Measurements from ENCODE around the gene CNTNAP2. TPM values are rescaled to one million over a fixed set of nuclear protein-coding genes. Genes with fewer than 3 reads are reported as not detected.

The CNTNAP2 gene
- total RNA-seq, 2 experiments from 2014 or later, result not detected

DNA sequence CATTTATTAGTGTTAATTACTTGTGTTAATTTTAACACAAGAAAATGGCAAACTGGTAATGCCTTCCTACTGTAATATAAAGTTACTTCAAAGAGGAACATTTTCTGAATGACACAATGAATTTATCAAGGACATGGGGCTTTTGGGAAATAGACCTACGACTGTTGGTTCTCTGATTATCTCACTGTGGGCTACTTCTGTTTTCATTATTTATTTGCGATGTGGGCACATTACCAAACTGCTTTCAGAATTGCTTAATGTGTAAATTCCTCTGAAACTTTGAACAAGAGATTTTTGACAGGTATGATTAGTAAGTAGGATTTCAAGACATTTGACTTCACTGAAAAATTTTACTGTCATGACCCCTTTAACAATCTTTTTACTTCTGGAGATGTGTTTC lies 535.6 kb downstream of the CNTNAP2 start:
- Mint-ChIP-seq H3K27me3 (no peaks in the 10 kb centered on the region), H3K36me3 (no peaks in the 10 kb centered on the region), H3K4me1 (ENCODE audit: low read depth) (no peaks in the 10 kb centered on the region), H3K4me3 (no peak overlapping the region), H3K27ac (no peak overlapping the region), H3K9me3 (peaks cover 18% of the 10 kb centered on the region)
- no peak for DNase-seq
- POLR2A ChIA-PET, result no interaction called here
- CTCF ChIA-PET, result no interaction called here
- intact Hi-C loops (cut with micrococcal nuclease), result no loop called here

DNA sequence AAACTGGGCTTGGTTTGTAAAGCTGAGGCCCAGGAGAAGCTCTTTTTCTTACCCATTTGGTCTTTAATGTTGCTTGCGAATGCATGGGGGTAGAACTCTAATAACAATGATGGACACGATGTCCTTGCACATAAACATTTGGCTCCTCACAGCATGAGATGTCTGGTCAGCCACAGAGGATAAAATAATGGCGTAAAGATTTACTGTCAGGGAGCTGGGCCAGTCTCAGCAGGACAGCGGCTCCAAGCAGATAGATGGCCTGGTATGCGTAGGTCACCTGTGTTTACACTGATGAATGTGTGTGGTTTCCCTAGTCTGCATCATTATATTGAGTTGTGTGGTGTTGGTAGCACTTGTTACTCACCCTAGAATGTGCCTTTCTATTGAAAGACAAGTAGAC lies 537.4 kb downstream of the CNTNAP2 start:
- peaks cover 24% of the 10 kb centered on the region for H3K9me3 Mint-ChIP-seq
- H3K27ac Mint-ChIP-seq, result no peak overlapping the region
- POLR2A ChIA-PET, result no interaction called here
- CTCF ChIA-PET, result no interaction called here
- no peaks in the 10 kb centered on the region for H3K4me1 Mint-ChIP-seq (ENCODE audit: low read depth)
- no peaks in the 10 kb centered on the region for H3K27me3 Mint-ChIP-seq
- no peaks in the 10 kb centered on the region for H3K36me3 Mint-ChIP-seq
- H3K4me3 Mint-ChIP-seq, result no peak overlapping the region
- DNase-seq, result no peak
- intact Hi-C loops (cut with micrococcal nuclease), result no loop called here

DNA sequence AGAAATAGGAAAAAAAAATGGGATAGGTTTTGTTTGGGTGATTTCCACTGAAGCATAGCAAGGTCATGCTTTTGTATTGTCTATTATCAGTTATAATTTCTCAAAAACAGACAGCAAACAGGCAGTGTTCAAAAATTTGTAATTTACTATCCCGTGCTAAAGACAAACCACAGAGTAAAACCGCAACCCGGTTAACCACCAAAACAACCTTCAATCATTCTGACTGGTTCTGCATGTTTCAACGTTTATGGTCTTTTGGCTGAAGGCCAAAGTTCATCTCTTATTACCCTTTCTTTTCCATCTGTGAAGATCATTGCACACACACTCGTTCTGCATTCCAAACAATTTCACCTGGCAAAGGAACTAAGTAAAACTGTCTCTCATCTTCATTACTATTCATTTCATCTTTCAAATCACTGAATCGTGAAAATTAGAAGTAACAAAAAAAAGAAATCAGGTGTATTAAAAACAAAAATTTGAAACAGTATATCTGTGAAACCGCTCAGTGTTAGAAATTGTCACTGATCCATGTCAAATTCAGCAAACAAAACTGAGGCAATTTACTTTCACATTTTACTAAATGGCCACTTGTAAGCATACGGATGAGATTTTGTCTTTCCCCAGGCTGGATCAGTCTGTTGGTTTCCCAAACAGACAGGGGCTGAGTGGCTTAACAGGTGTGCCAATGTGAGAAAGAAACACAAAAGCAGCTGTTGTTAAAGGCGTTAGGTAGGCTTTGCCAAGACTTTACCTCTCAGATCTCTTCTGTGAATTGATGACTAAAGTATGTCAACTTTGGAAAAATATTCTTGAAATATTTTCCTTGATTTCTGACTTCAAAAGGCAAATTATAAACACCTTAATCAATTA lies 539.6 kb downstream of the CNTNAP2 start:
- intact Hi-C loops (cut with micrococcal nuclease), result no loop called here
- Mint-ChIP-seq H3K27ac (no peak overlapping the region), H3K4me3 (no peak overlapping the region), H3K9me3 (peaks cover 18% of the 10 kb centered on the region), H3K4me1 (ENCODE audit: low read depth) (no peaks in the 10 kb centered on the region), H3K36me3 (no peaks in the 10 kb centered on the region), H3K27me3 (no peaks in the 10 kb centered on the region)
- ChIA-PET CTCF (no interaction called here), POLR2A (no interaction called here)
- DNase-seq, result no peak

DNA sequence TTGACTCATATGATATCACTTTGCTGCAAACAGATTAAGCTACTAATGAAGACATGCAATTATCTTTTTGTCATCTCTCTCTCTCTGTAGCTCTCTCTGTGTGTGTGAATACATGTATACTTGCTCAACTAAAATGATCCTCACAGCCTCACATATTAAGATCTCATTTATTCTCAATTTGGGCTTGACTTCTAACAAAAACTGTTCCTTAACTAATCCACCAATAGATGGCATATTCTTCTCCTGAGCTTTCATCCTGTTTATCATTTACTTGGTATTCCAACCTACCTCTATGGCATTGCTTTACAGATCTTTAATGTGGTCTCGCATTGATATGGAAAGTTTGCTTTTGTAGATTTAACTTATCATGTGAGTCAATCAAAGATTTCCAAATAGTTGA lies 540.4 kb downstream of the CNTNAP2 start:
- Mint-ChIP-seq H3K4me1 (ENCODE audit: low read depth) (no peaks in the 10 kb centered on the region), H3K4me3 (no peak overlapping the region), H3K9me3 (peaks cover 24% of the 10 kb centered on the region), H3K27ac (no peak overlapping the region), H3K27me3 (no peaks in the 10 kb centered on the region), H3K36me3 (no peaks in the 10 kb centered on the region)
- POLR2A ChIA-PET, result no interaction called here
- no peak for DNase-seq
- intact Hi-C loops (cut with micrococcal nuclease), result no loop called here
- CTCF ChIA-PET, result no interaction called here

DNA sequence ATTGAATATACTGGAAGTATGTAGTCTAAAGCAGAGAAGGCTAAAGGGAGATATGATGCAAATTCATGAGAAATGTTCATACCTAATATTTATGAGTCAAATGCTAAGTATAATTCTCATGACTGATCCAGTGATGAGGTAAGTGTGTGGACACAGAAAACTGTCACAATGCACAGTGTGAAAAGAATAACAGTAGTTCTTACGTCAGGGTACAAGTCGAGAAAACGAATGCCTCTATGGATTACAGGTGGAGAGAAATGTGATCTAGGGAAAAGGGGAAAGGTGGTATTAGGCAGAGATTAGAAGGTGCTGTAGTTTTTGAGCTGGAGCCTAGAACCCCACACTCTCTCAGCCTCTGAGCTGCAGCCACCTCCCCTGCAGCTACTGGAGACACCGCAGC lies 542.0 kb downstream of the CNTNAP2 start:
- POLR2A ChIA-PET, result no interaction called here
- peaks cover 20% of the 10 kb centered on the region for H3K9me3 Mint-ChIP-seq
- intact Hi-C loops (cut with micrococcal nuclease), result no loop called here
- CTCF ChIA-PET, result no interaction called here
- H3K27me3 Mint-ChIP-seq, result no peaks in the 10 kb centered on the region
- no peak overlapping the region for H3K27ac Mint-ChIP-seq
- H3K4me1 Mint-ChIP-seq (ENCODE audit: low read depth), result no peaks in the 10 kb centered on the region
- no peak overlapping the region for H3K4me3 Mint-ChIP-seq
- DNase-seq, result no peak
- H3K36me3 Mint-ChIP-seq, result no peaks in the 10 kb centered on the region

DNA sequence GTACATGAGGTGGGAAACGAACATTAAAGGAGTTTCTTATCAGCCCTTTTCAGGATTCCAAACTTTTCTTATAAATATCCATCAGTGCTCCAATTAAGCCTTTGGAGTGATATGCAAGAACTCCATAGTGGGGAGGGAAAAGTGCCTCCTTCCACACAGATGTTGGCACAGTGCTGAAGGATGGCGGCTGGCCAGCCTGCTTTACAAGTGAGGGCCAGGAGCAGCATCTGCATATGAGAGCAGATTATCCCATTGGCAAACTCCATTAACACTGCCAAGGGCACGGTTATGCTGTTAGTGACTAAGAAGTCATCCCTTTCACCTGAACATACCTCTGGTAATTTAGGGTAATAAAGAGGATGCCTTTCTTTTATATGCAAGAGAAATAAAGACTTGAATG lies 543.1 kb downstream of the CNTNAP2 start:
- ChIA-PET POLR2A (no interaction called here), CTCF (no interaction called here)
- Mint-ChIP-seq H3K9me3 (peaks cover 21% of the 10 kb centered on the region), H3K4me3 (no peak overlapping the region), H3K27ac (no peak overlapping the region), H3K4me1 (ENCODE audit: low read depth) (no peaks in the 10 kb centered on the region), H3K27me3 (no peaks in the 10 kb centered on the region), H3K36me3 (no peaks in the 10 kb centered on the region)
- intact Hi-C loops (cut with micrococcal nuclease), result no loop called here
- no peak for DNase-seq

DNA sequence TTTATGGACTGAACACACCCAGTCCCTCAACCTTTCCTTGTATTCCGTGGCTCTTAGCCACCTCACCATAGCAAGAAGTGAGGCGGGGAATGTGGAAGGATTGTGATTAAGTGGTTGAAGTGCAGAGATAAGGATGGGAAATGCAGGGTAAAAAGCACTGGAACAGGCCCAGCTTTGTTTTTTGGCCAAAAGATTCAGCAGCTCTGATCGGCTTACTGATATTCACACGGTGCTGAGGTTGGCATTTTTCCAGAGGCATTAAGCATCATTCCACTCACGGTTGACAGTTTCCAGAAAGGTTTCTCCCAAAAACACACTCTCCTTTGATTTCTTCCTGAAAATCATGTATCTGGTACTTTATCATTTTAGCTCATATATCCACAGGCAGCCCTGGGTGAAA lies 544.2 kb downstream of the CNTNAP2 start:
- DNase-seq, result no peak
- ChIA-PET POLR2A (no interaction called here), CTCF (interaction anchor here (0.6 kb wide), 1 partner anchor 13 kb away, joined by 3 read pairs; no protein-coding TSS in a partner anchor)
- intact Hi-C loops (cut with micrococcal nuclease), result no loop called here
- H3K36me3 Mint-ChIP-seq, result no peaks in the 10 kb centered on the region
- H3K4me1 Mint-ChIP-seq (ENCODE audit: low read depth), result no peaks in the 10 kb centered on the region
- no peak overlapping the region for H3K4me3 Mint-ChIP-seq
- H3K27ac Mint-ChIP-seq, result no peak overlapping the region
- H3K27me3 Mint-ChIP-seq, result no peaks in the 10 kb centered on the region
- peaks cover 21% of the 10 kb centered on the region for H3K9me3 Mint-ChIP-seq

DNA sequence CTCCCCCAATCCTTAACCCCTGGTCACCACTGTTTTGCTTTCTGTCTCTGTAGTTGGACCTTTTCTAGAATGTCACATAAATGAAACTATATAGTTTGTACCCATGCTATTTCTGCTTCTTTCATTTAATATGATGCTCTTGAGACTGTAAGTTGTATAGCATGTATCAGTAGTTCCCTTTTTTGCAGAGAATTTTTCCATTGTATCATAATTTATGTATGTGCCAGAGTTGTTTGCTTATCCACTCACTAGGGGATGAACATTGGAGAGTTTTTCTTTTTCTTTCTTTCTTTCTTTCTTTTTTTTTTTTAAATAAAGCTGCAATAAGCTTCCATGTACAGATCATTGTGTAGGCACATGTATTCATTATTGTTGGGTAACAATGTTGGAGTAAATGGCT lies 544.8 kb downstream of the CNTNAP2 start:
- CTCF ChIA-PET, result no interaction called here

DNA sequence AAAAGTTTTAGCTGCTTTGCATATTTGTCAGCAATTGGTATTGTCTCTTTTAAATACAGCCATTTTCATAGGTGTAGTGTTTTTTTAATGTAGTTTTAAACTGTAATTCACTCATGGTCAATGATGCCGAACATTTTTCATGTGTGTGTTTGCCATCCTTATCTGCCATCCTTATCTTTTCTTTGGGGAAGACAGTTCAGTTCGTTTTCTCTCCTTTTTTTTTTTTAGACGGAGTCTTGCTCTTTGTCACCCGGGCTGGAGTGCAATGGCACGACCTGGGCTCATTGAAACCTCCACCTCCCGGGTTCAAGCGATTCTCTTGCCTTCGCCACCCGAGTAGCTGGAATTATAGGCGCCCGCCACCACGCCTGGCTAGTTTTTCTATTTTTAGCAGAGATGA lies 545.3 kb downstream of the CNTNAP2 start:
- CTCF ChIA-PET, result no interaction called here
- Mint-ChIP-seq H3K36me3 (no peaks in the 10 kb centered on the region), H3K4me1 (ENCODE audit: low read depth) (no peaks in the 10 kb centered on the region), H3K4me3 (no peak overlapping the region), H3K9me3 (peaks cover 24% of the 10 kb centered on the region), H3K27ac (no peak overlapping the region), H3K27me3 (no peaks in the 10 kb centered on the region)
- intact Hi-C loops (cut with micrococcal nuclease), result no loop called here
- POLR2A ChIA-PET, result no interaction called here
- DNase-seq, result no peak

More for the DNA sequence above, 544.8 kb downstream of the CNTNAP2 start:
- no peaks in the 10 kb centered on the region for H3K4me1 Mint-ChIP-seq (ENCODE audit: low read depth)
- POLR2A ChIA-PET, result no interaction called here
- peaks cover 21% of the 10 kb centered on the region for H3K9me3 Mint-ChIP-seq
- DNase-seq, result no peak
- no peak overlapping the region for H3K27ac Mint-ChIP-seq
- no peaks in the 10 kb centered on the region for H3K27me3 Mint-ChIP-seq
- H3K36me3 Mint-ChIP-seq, result no peaks in the 10 kb centered on the region
- no peak overlapping the region for H3K4me3 Mint-ChIP-seq
- intact Hi-C loops (cut with micrococcal nuclease), result no loop called here

DNA sequence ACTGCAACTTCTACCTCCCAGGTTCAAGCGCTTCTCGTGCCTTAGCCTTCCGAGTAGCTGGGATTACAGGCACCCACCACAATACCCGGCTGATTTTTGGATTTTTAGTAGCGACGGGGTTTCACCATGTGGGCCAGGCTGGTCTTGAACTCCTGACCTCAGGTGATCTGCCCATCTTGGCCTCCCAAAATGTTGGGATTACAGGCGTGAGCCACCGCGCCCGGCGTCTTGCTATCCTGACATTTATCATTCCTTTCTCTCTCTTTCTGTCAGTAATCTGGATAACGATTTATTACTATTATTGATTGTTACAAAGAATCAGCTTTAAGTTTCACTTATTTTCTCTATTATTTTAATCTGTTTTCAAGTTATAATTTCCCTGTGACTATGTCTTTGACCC lies 548.4 kb downstream of the CNTNAP2 start:
- Mint-ChIP-seq H3K4me3 (no peak overlapping the region), H3K36me3 (no peaks in the 10 kb centered on the region), H3K27ac (no peak overlapping the region), H3K27me3 (no peaks in the 10 kb centered on the region), H3K4me1 (ENCODE audit: low read depth) (no peaks in the 10 kb centered on the region), H3K9me3 (peaks cover 22% of the 10 kb centered on the region)
- CTCF ChIA-PET, result no interaction called here
- POLR2A ChIA-PET, result no interaction called here
- DNase-seq, result no peak
- intact Hi-C loops (cut with micrococcal nuclease), result no loop called here

DNA sequence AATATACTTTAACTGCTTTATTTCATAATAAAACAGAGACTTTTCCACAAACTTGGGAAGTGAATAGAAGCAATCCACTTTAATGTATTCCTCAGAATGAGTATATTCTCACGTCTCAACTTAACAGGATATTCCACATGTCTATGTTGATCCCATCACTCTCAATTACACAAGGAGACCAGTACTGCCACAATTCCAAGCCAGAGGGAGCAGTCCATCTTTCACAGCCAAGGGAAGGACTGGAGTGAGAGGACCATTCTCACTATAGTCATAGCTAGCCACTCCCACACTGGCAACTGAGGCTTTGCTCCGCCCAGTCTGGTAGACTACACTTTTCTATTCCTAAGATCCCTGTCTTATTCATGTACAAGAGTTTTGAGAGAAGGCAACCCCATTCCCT lies 553.9 kb downstream of the CNTNAP2 start:
- peaks cover 27% of the 10 kb centered on the region for H3K9me3 Mint-ChIP-seq
- no peak overlapping the region for H3K27ac Mint-ChIP-seq
- H3K4me3 Mint-ChIP-seq, result no peak overlapping the region
- intact Hi-C loops (cut with micrococcal nuclease), result no loop called here
- no peak for DNase-seq
- ChIA-PET CTCF (no interaction called here), POLR2A (no interaction called here)
- H3K36me3 Mint-ChIP-seq, result no peaks in the 10 kb centered on the region
- H3K27me3 Mint-ChIP-seq, result no peaks in the 10 kb centered on the region
- no peaks in the 10 kb centered on the region for H3K4me1 Mint-ChIP-seq (ENCODE audit: low read depth)

DNA sequence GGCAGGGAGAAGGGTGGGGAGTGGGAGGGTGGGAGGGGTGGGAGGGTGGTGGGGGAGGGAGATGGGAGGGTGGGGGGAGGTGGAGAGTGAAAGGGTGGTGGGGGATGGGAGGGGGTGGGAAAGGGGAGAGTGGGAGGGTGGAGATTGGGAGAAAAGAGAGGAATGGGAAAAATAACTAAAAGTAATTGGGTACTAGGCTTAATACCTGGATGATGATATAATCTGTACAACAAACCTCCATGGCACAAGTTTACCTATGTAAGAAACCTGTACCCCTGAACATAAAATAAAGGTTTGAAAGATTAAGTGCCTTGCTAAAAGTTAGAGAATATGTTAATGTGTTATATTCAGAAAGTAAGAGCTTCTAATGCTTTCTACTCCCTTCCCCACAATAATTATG lies 564.9 kb downstream of the CNTNAP2 start:
- H3K27ac Mint-ChIP-seq, result no peak overlapping the region
- H3K27me3 Mint-ChIP-seq, result no peaks in the 10 kb centered on the region
- POLR2A ChIA-PET, result no interaction called here
- H3K36me3 Mint-ChIP-seq, result no peaks in the 10 kb centered on the region
- DNase-seq, result no peak
- CTCF ChIA-PET, result no interaction called here
- H3K4me3 Mint-ChIP-seq, result no peak overlapping the region
- intact Hi-C loops (cut with micrococcal nuclease), result no loop called here
- H3K9me3 Mint-ChIP-seq, result peaks cover 14% of the 10 kb centered on the region
- H3K4me1 Mint-ChIP-seq (ENCODE audit: low read depth), result no peaks in the 10 kb centered on the region

DNA sequence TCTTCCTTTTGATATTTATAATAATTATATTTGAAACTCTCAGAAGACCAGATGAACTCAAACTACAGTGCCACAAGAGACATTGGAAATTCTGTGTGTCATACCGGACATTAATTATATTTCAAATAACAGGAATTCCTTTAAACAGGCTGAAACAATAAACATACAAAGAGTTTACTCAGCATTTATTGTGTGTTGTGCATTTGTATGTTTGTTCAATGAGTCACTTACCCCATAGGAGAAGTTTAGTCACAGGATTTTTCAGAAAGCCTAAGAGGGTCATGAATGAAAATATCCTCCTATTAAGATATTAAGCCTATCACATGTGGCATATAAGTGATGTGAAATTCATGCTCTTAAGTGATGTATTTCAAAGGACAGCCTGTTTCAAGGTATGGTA lies 566.8 kb downstream of the CNTNAP2 start:
- ChIA-PET POLR2A (no interaction called here), CTCF (no interaction called here)
- no peak overlapping the region for H3K4me3 Mint-ChIP-seq
- no peak for DNase-seq
- H3K4me1 Mint-ChIP-seq (ENCODE audit: low read depth), result no peaks in the 10 kb centered on the region
- H3K36me3 Mint-ChIP-seq, result no peaks in the 10 kb centered on the region
- H3K27ac Mint-ChIP-seq, result no peak overlapping the region
- H3K9me3 Mint-ChIP-seq, result peaks cover 7% of the 10 kb centered on the region
- intact Hi-C loops (cut with micrococcal nuclease), result no loop called here
- H3K27me3 Mint-ChIP-seq, result no peaks in the 10 kb centered on the region
